Fibroblast of lung (primary cell): ENCODE data around the gene PFKP.

Experiments
- CTCF ChIP-seq, 2 donors: IDR thresholded peaks in 1 of 2; conservative IDR thresholded peaks in 1 of 2; 1 replicate in 1 of 2; 2 replicates in 1 of 2; pipeline ENCODE4 v1.5.1; 2011 to 2012; ENCODE audit warnings: low read length in 2 of 2, control low read depth in 1 of 2, inconsistent platforms in 1 of 2, low read depth in 1 of 2, mild to moderate bottlenecking in 1 of 2
- EZH2 ChIP-seq: IDR thresholded peaks from 2 replicates; pipeline ENCODE4 v1.5.1; 2012; ENCODE audit warnings: low read length, control low read depth, mild to moderate bottlenecking; ENCODE audit errors: missing control alignments

- no peak for TF ChIP-seq CTCF (conservative IDR thresholded peaks at IDR 0.05 in 1 of 2, IDR thresholded peaks at IDR 0.05 in 1 of 2; ENCODE audit: low read depth in 1 of 2, low read length in 2 of 2)
- TF ChIP-seq EZH2, result no peak
Observed at GRCh38 chr10:3149918-3150317, 82.6 kb downstream of the PFKP start.
